Body of pancreas (tissue), 4 donors: ENCODE data around the gene OR56B1. TPM values are rescaled to one million over a fixed set of nuclear protein-coding genes. Genes with fewer than 3 reads are reported as not detected.

ENCODE experiments used
- ATAC-seq: fragments of 150-250 bp; one replicate; pipeline ENCODE4 v1.9.1; 2016
- DNase-seq, 4 donors: peaks; one replicate each; pipeline ENCODE4 v3.0.0-alpha.2; 2019
- H3K27ac ChIP-seq, 4 donors: fragments of 200-600 bp; sonication (generic); 1 replicate in 3 of 4; 2 replicates in 1 of 4; pipeline versions ENCODE4 v1.5.1 to v1.6.1; 2016 to 2019; ENCODE audit warnings: mild to moderate bottlenecking in 1 of 4, mixed read lengths in 1 of 4, moderate library complexity in 1 of 4
- H3K27me3 ChIP-seq, 2 donors: fragments of 200-600 bp; sonication (generic); one replicate each; pipeline ENCODE4 v1.6.0; 2016; ENCODE audit warnings: mild to moderate bottlenecking in 1 of 2
- H3K36me3 ChIP-seq, 2 donors: fragments of 200-600 bp; sonication (generic); replicated peaks in 1 of 2; 2 replicates each; pipeline ENCODE4 v1.5.1; 2016; ENCODE audit warnings: low read depth in 2 of 2; ENCODE audit not compliant: insufficient read depth in 1 of 2
- H3K4me1 ChIP-seq: fragments of 200-600 bp; sonication (generic); one replicate; pipeline ENCODE4 v1.6.0; 2016
- H3K4me3 ChIP-seq, 2 donors: fragments of 200-600 bp; sonication (generic); 1 replicate in 1 of 2; 2 replicates in 1 of 2; pipeline ENCODE4 v1.5.1; 2016 to 2019
- H3K9me3 ChIP-seq, 3 donors: fragments of 200-600 bp; sonication (generic); 1 replicate in 2 of 3; 2 replicates in 1 of 3; pipeline ENCODE4 v1.5.1; 2016
- CTCF ChIP-seq, 7 experiments: fragments of 450-650 bp in 4 of 7; fragments of 200-600 bp in 3 of 7; sonication (generic) in 3 of 7; IDR thresholded peaks; one replicate each; pipeline ENCODE4 v1.5.1; 2016 to 2019; ENCODE audit warnings: antibody characterized with exemption in 7 of 7
- POLR2A ChIP-seq, 3 donors: fragments of 450-650 bp; IDR thresholded peaks; one replicate each; pipeline ENCODE4 v1.6.1; 2016; ENCODE audit warnings: antibody characterized with exemption in 3 of 3, mild to moderate bottlenecking in 2 of 3
- WGBS, 2 donors: methylation state at CpG; one replicate each; pipeline ENCODE4 v1.1.5; 2017; 5-methylcytosine and 5-hydroxymethylcytosine counted together
- intact Hi-C: fragments of 100-400 bp; cut with DNase I; formaldehyde crosslinking; loops from one replicate; pipeline ENCODE4 v1.15.1; 2023
- total RNA-seq, 2 donors: library from RNA; depleted of rRNA; stranded (reverse); fragments of >200 nt; gene quantifications; one replicate each; pipeline ENCODE4 v1.1.0, GENCODE V29; 2016

Gene OR56B1
- total RNA-seq, 2 donors from 2014 or later = not detected

- DNase-seq (no peak), ATAC-seq (no peak)
- Histone ChIP-seq H3K27ac (no peak overlapping the region), H3K9me3 (no peaks in the 10 kb centered on the region), H3K4me3 (no peak overlapping the region), H3K4me1 (no peaks in the 10 kb centered on the region), H3K36me3 (no peaks in the 10 kb centered on the region), H3K27me3 (no peaks in the 10 kb centered on the region)
- no peak for TF ChIP-seq CTCF (IDR thresholded peaks at IDR 0.05)
- no peak for TF ChIP-seq POLR2A (IDR thresholded peaks at IDR 0.05)
- WGBS, 2 donors = 10 to 19% methylated on average over 1 of the region's 1 CpG
- intact Hi-C loops = no loop called here
Observed at GRCh38 chr11:5767056-5767455, 30.8 kb downstream of the OR56B1 start.

- Histone ChIP-seq H3K4me3 (no peak within 1 kb of the TSS), H3K9me3 (no peaks in the 10 kb centered on the region), H3K4me1 (no peaks in the 10 kb centered on the region), H3K36me3 (no peaks in the 10 kb centered on the region), H3K27me3 (no peaks in the 10 kb centered on the region), H3K27ac (no peak within 1 kb of the TSS)
- DNase-seq (no peak), ATAC-seq (no peak)
- TF ChIP-seq POLR2A (IDR thresholded peaks at IDR 0.05) (no peak), CTCF (IDR thresholded peaks at IDR 0.05) (no peak)
- intact Hi-C loops = no loop called here
- WGBS, 2 donors = 33 to 41% methylated on average over 4 of the region's 4 CpGs
Observed at GRCh38 chr11:5783255-5783654, 47.0 kb downstream of the OR56B1 start, which contains the start of gene OR52N5. Gene OR52N5 (minus strand): TSS chr11:5783355. CDS start chr11:5778634, 4,721 bp downstream.

Other genes with a start within 250 kb of the OR56B1 start
- not detected for gene OR52D1, start 247.8 kb upstream of the OR56B1 start, total RNA-seq
- 1 to 10 TPM in 1 of 2 donors, not detected in 1; 1.3 TPM for gene UBQLN3, start 226.5 kb upstream of the OR56B1 start, total RNA-seq
- 1 to 10 TPM in 1 of 2 donors, under 1 TPM in 1; 0.52 to 4.3 TPM for gene UBQLNL, start 219.7 kb upstream of the OR56B1 start, total RNA-seq
- gene OR52H1, start 187.9 kb upstream of the OR56B1 start, total RNA-seq = 1 to 10 TPM in 1 of 2 donors, under 1 TPM in 1; 0.78 to 5.9 TPM
- not detected for gene OR52B6, start 155.6 kb upstream of the OR56B1 start, total RNA-seq
- gene TRIM6, start 139.8 kb upstream of the OR56B1 start, total RNA-seq = 1 to 10 TPM; 2.1 to 2.6 TPM
- gene TRIM34, start 111.4 kb upstream of the OR56B1 start, total RNA-seq = 1 to 10 TPM; 2.9 to 4.6 TPM
- 10 to 100 TPM; 18.7 to 25.1 TPM for gene TRIM5, start 51.4 kb upstream of the OR56B1 start, total RNA-seq
- 10 to 100 TPM; 18.9 to 20.4 TPM for gene TRIM22, start 46.7 kb upstream of the OR56B1 start, total RNA-seq
- not detected for gene OR52N4, start 17.8 kb downstream of the OR56B1 start, total RNA-seq
- not detected for gene OR52N5, start 46.9 kb downstream of the OR56B1 start, total RNA-seq
- gene OR52N1, start 54.8 kb downstream of the OR56B1 start, total RNA-seq = not detected
- gene OR52N2, start 72.5 kb downstream of the OR56B1 start, total RNA-seq = not detected
- not detected for gene OR52E6, start 105.4 kb downstream of the OR56B1 start, total RNA-seq
- not detected for gene OR52E8, start 121.2 kb downstream of the OR56B1 start, total RNA-seq
- gene OR52E4, start 144.2 kb downstream of the OR56B1 start, total RNA-seq = not detected
- not detected for gene OR52E5, start 156.8 kb downstream of the OR56B1 start, total RNA-seq
- gene OR56A3, start 205.8 kb downstream of the OR56B1 start, total RNA-seq = not detected
- gene OR56A5, start 232.0 kb downstream of the OR56B1 start, total RNA-seq = not detected